KMS-11 (cell line): ENCODE measurements around the gene THOC5.

Source experiments
- H2AFZ ChIP-seq: fragments of 200-600 bp; sonication (generic); 2 replicates; pipeline ENCODE4 v1.6.1; 2016; ENCODE audit warnings: antibody characterized with exemption, mixed run types, low read depth
- H3K27ac ChIP-seq: fragments of 200-600 bp; sonication (generic); 2 replicates; pipeline ENCODE4 v1.6.1; 2016; ENCODE audit warnings: mild to moderate bottlenecking, mixed run types
- H3K27me3 ChIP-seq: fragments of 200-600 bp; sonication (generic); 2 replicates; pipeline ENCODE4 v1.6.1; 2017; ENCODE audit warnings: mild to moderate bottlenecking, low read depth, mixed run types, moderate library complexity; ENCODE audit not compliant: insufficient read depth
- H3K36me3 ChIP-seq: fragments of 200-600 bp; sonication (generic); 2 replicates; pipeline ENCODE4 v1.6.1; 2017; ENCODE audit warnings: mild to moderate bottlenecking, mixed run types; ENCODE audit not compliant: insufficient read depth
- H3K4me1 ChIP-seq: fragments of 200-600 bp; sonication (generic); 2 replicates; pipeline ENCODE4 v1.6.1; 2016; ENCODE audit warnings: mild to moderate bottlenecking, low read depth, mixed run types; ENCODE audit not compliant: poor library complexity, severe bottlenecking
- H3K4me2 ChIP-seq: fragments of 200-600 bp; sonication (generic); 2 replicates; pipeline ENCODE4 v1.7.0; 2016; ENCODE audit warnings: mild to moderate bottlenecking, mixed run types
- H3K4me3 ChIP-seq: fragments of 200-600 bp; sonication (generic); IDR thresholded peaks from 2 replicates; pipeline ENCODE4 v1.6.1; 2017; ENCODE audit warnings: low read depth, low read length, mixed read lengths; ENCODE audit not compliant: insufficient read depth
- H3K79me2 ChIP-seq: fragments of 200-600 bp; sonication (generic); 2 replicates; pipeline ENCODE4 v1.6.1; 2016; ENCODE audit warnings: low read depth, mixed run types; ENCODE audit not compliant: insufficient read depth
- H3K9ac ChIP-seq: fragments of 200-600 bp; sonication (generic); 2 replicates; pipeline ENCODE4 v1.6.1; 2016; ENCODE audit warnings: mild to moderate bottlenecking, mixed run types
- H4K20me1 ChIP-seq: fragments of 200-600 bp; sonication (generic); 2 replicates; pipeline ENCODE4 v1.6.1; 2016; ENCODE audit warnings: mild to moderate bottlenecking, mixed run types; ENCODE audit not compliant: insufficient read depth
- TF ChIP-seq, protein P1 (sequence below): fragments of 200-600 bp; sonication (generic); conservative IDR thresholded peaks from 2 replicates; pipeline ENCODE4 v1.6.1; 2017; ENCODE audit warnings: low read depth, mild to moderate bottlenecking, antibody characterized with exemption, low read length, moderate library complexity, mixed read lengths

Gene THOC5

DNA sequence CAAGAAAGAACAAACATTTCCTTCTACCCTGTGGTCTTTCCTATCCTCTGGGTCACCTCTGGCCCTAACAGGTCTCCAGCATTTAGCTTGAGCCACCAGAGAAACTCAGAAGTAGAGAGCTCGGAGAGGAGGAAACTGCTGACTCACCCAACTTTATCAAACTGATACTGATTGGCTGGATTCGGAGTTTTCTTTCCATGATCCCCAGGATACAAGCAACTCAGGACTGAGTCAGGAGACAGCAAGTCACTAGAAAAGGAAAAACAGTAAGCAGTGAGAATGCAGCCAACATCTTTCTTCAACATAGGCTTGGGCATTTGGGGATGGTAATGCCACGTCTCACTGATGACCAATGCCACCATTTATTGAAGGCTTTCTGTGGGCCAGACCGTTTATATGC is 32.7 kb downstream of the THOC5 start:
- no peak overlapping the region for H3K9ac ChIP-seq
- peaks cover 10% of the 10 kb centered on the region; the same call in 1 of the 2 replicates for H3K36me3 ChIP-seq
- no peaks in the 10 kb centered on the region for H4K20me1 ChIP-seq

DNA sequence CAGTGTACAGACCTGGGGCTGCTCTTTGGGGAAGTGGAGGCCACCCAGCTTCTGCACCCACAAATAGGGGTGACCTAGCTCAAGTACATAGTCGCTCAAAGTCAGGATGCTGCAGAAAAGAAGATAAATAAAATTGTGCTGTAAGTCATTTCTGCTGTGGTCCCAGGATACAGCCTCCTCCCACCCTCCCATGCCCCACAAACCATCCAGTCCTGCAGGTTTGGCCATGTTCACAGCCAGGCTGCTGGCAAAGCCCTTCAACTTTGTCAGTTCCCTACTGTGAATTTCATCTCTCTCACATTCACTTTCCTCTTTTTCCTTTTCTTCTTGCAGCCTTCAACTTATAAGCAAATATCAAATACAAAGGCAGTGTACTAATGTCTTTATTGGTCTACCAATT is 33.6 kb downstream of the THOC5 start:
- H3K4me2 ChIP-seq = no peak overlapping the region
- H2AFZ ChIP-seq = no peak overlapping the region
- H3K36me3 ChIP-seq = peaks cover 10% of the 10 kb centered on the region; the same call in 1 of the 2 replicates
- H3K27ac ChIP-seq = no peak overlapping the region
- TF ChIP-seq, protein P1, sequence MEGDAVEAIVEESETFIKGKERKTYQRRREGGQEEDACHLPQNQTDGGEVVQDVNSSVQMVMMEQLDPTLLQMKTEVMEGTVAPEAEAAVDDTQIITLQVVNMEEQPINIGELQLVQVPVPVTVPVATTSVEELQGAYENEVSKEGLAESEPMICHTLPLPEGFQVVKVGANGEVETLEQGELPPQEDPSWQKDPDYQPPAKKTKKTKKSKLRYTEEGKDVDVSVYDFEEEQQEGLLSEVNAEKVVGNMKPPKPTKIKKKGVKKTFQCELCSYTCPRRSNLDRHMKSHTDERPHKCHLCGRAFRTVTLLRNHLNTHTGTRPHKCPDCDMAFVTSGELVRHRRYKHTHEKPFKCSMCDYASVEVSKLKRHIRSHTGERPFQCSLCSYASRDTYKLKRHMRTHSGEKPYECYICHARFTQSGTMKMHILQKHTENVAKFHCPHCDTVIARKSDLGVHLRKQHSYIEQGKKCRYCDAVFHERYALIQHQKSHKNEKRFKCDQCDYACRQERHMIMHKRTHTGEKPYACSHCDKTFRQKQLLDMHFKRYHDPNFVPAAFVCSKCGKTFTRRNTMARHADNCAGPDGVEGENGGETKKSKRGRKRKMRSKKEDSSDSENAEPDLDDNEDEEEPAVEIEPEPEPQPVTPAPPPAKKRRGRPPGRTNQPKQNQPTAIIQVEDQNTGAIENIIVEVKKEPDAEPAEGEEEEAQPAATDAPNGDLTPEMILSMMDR = no peak
- H3K4me1 ChIP-seq = no peaks in the 10 kb centered on the region
- no peaks in the 10 kb centered on the region for H4K20me1 ChIP-seq
- no peak overlapping the region for H3K4me3 ChIP-seq
- no peaks in the 10 kb centered on the region for H3K27me3 ChIP-seq
- H3K79me2 ChIP-seq = no peaks in the 10 kb centered on the region
- no peak overlapping the region for H3K9ac ChIP-seq

More for the DNA sequence above, 32.7 kb downstream of the THOC5 start:
- Histone ChIP-seq H2AFZ (no peak overlapping the region), H3K4me1 (no peaks in the 10 kb centered on the region), H3K4me2 (no peak overlapping the region), H3K4me3 (no peak overlapping the region), H3K79me2 (no peaks in the 10 kb centered on the region), H3K27ac (no peak overlapping the region), H3K27me3 (no peaks in the 10 kb centered on the region)
- TF ChIP-seq, protein P1 = no peak

GRCh38 chr22:29518427-29518826 is 35.1 kb downstream of the THOC5 start:
- no peaks in the 10 kb centered on the region for H3K79me2 ChIP-seq
- H3K36me3 ChIP-seq = peaks cover 7% of the 10 kb centered on the region; the same call in 1 of the 2 replicates
- H3K4me1 ChIP-seq = no peaks in the 10 kb centered on the region
- no peak overlapping the region for H3K9ac ChIP-seq
- TF ChIP-seq, protein P1 = no peak
- H2AFZ ChIP-seq = no peak overlapping the region
- H4K20me1 ChIP-seq = no peaks in the 10 kb centered on the region
- no peak overlapping the region for H3K27ac ChIP-seq
- no peak overlapping the region for H3K4me2 ChIP-seq
- no peaks in the 10 kb centered on the region for H3K27me3 ChIP-seq
- no peak overlapping the region for H3K4me3 ChIP-seq

GRCh38 chr22:29517215-29517908 is 36.2 kb downstream of the THOC5 start:
- H3K4me1 ChIP-seq = no peaks in the 10 kb centered on the region
- TF ChIP-seq, protein P1 = no peak
- H2AFZ ChIP-seq = no peak overlapping the region
- H4K20me1 ChIP-seq = no peaks in the 10 kb centered on the region
- no peaks in the 10 kb centered on the region for H3K79me2 ChIP-seq
- H3K4me3 ChIP-seq = no peak overlapping the region
- H3K27ac ChIP-seq = no peak overlapping the region
- H3K4me2 ChIP-seq = no peak overlapping the region
- no peaks in the 10 kb centered on the region for H3K27me3 ChIP-seq
- H3K9ac ChIP-seq = no peak overlapping the region
- peaks cover 3% of the 10 kb centered on the region; the same call in 1 of the 2 replicates for H3K36me3 ChIP-seq
